ENCODE data around the gene ZBED4. TPM values are rescaled to one million over a fixed set of nuclear protein-coding genes. Genes with fewer than 3 reads are reported as not detected.
A peak's percentile ranks its signal among the peaks of the same experiment; 100 is the strongest.

The ZBED4 gene
- total RNA-seq, 2 experiments from 2014 or later, result 17.3 to 17.4 TPM

DNA sequence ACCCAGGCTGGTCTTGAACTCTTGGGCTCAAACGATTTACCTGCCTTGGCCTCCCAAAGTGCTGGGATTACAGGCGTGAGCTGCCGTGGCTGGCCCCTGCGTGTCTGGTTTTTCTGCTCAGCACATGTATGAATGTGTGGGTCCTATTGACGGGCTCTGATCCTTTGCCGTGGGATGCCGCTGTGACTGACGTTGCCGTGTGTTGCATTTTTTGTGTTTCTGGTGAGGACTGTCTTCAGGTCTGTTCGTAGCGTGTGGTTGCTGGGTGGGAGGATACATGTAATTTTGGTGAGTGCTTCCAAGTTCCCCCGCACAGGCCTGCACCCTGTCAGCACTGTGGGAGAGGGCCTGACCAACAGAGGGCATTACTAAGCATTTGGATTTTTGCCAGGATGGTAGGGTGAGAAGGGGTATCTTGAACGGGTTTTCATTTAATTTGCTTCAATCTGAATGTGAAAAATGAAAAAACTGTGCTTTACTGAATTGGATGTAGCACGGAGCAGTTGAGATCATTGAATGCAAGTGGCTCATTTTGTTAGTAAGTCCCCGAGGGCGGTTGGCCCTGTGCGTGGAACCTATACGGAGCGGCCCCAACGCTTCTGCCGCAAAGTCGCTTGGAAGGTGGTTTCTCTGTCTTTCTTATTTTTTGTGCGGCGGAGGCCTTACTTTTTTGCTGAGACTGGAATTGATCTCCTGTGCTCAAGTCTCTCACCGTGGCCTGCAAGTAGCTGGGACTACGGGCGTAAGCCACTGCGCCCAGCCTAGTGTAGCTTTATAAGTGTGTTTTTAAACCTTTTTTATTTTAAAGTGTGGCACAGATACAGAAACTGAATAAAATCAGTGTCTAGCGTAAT is 8.2 kb downstream of the ZBED4 start:
- no peak for ATAC-seq
- H3K27me3 Mint-ChIP-seq, result no peaks in the 10 kb centered on the region
- CTCF ChIA-PET, result no interaction called here
- peaks cover 12% of the 10 kb centered on the region for H3K9me3 Mint-ChIP-seq (ENCODE audit: low read depth)
- peaks cover 42% of the 10 kb centered on the region for H3K4me1 Mint-ChIP-seq
- H3K36me3 Mint-ChIP-seq (ENCODE audit: low read depth), result peaks cover 18% of the 10 kb centered on the region
- POLR2A ChIA-PET, result interaction anchor here (0.8 kb wide), 1 partner anchor 11 kb away, joined by 5 read pairs; no protein-coding TSS in a partner anchor
- H3K4me3 Mint-ChIP-seq, result no peak overlapping the region
- intact Hi-C loops (cut with DNase I, micrococcal nuclease), result no loop called here
- H3K27ac Mint-ChIP-seq, result no peak overlapping the region
- no peak for DNase-seq

GRCh38 chr22:49862496-49862776 is 8.8 kb downstream of the ZBED4 start:
- Mint-ChIP-seq H3K36me3 (ENCODE audit: low read depth) (peaks cover 24% of the 10 kb centered on the region), H3K27me3 (no peaks in the 10 kb centered on the region), H3K27ac (no peak overlapping the region), H3K4me3 (no peak overlapping the region), H3K4me1 (peaks cover 45% of the 10 kb centered on the region), H3K9me3 (ENCODE audit: low read depth) (peaks cover 17% of the 10 kb centered on the region)
- ChIA-PET POLR2A (interaction anchor here (0.8 kb wide), 1 partner anchor 11 kb away, joined by 5 read pairs; no protein-coding TSS in a partner anchor), CTCF (no interaction called here)
- ATAC-seq (no peak), DNase-seq (no peak)
- intact Hi-C loops (cut with DNase I, micrococcal nuclease), result no loop called here

DNA sequence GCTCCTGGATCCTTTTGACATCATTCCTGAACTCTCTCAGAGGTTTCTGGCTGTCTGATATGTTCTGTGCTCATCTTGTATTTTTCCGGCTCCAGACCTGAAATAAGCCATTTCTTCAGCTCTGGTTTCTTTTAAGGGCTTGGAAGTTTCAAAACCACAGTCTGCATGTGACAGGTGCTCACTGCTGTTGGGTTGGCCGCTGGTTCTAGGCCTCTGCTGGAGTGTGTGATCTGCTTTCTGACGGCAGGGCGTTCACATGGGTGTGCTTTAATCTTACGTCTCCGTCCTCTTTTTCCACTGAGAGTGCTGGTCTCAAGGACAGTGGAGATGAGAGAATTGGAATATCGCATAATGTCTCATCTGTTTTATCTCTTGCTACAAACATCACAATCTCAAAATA is 10.3 kb downstream of the ZBED4 start:
- ATAC-seq (no peak), DNase-seq (no peak)
- peaks cover 17% of the 10 kb centered on the region for H3K9me3 Mint-ChIP-seq (ENCODE audit: low read depth)
- H3K27me3 Mint-ChIP-seq, result no peaks in the 10 kb centered on the region
- ChIA-PET CTCF (no interaction called here), POLR2A (no interaction called here)
- H3K4me1 Mint-ChIP-seq, result peaks cover 48% of the 10 kb centered on the region
- H3K27ac Mint-ChIP-seq, result peak overlapping the region; percentile 1
- H3K4me3 Mint-ChIP-seq, result no peak overlapping the region
- H3K36me3 Mint-ChIP-seq (ENCODE audit: low read depth), result peaks cover 38% of the 10 kb centered on the region
- intact Hi-C loops (cut with DNase I, micrococcal nuclease), result no loop called here

- Mint-ChIP-seq H3K27me3 (no peaks in the 10 kb centered on the region), H3K4me3 (no peak overlapping the region), H3K9me3 (ENCODE audit: low read depth) (peaks cover 29% of the 10 kb centered on the region), H3K4me1 (peaks cover 56% of the 10 kb centered on the region), H3K36me3 (ENCODE audit: low read depth) (peaks cover 50% of the 10 kb centered on the region), H3K27ac (no peak overlapping the region)
- DNase-seq (no peak), ATAC-seq (no peak)
- CTCF ChIA-PET, result no interaction called here
- intact Hi-C loops (cut with DNase I, micrococcal nuclease), result loop anchor here (5.0 kb wide), 1 partner anchor 38 kb away; the partner anchor contains the start of gene BRD1 (in 2 of the 2)
- POLR2A ChIA-PET, result no interaction called here
Measured at GRCh38 chr22:49865156-49865555, 11.5 kb downstream of the ZBED4 start.

- H3K27me3 Mint-ChIP-seq, result no peaks in the 10 kb centered on the region
- no peak overlapping the region for H3K4me3 Mint-ChIP-seq
- peaks cover 30% of the 10 kb centered on the region for H3K9me3 Mint-ChIP-seq (ENCODE audit: low read depth)
- CTCF ChIA-PET, result no interaction called here
- peaks cover 59% of the 10 kb centered on the region for H3K4me1 Mint-ChIP-seq
- intact Hi-C loops (cut with DNase I, micrococcal nuclease), result loop anchor here (5.0 kb wide), 1 partner anchor 39 kb away; the partner anchor contains the start of gene BRD1 (in 2 of the 2)
- H3K36me3 Mint-ChIP-seq (ENCODE audit: low read depth), result peaks cover 55% of the 10 kb centered on the region
- no peak overlapping the region for H3K27ac Mint-ChIP-seq
- ATAC-seq (no peak), DNase-seq (no peak)
- POLR2A ChIA-PET, result no interaction called here
Measured at GRCh38 chr22:49866134-49866533, 12.5 kb downstream of the ZBED4 start.

DNA sequence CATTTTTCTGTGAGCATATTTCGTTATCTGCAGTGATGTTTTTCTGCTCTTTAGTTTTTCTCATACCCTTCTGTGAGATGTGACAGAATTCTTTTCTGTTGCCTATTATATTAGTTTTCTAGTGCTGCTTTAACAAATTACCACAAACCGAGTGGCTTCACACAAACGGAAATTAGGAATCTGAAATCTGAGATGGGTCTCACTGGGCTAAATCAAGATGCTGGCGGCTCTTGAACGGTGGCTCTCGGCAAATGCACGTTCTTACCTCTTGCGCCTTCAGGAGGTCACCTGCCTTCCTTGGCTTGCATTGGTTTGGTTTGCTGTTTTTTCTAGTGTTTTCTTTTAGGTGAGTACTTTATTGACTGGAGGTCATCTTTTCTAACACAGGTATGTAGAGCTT is 13.0 kb downstream of the ZBED4 start:
- DNase-seq, result no peak
- no peaks in the 10 kb centered on the region for H3K27me3 Mint-ChIP-seq
- intact Hi-C loops (cut with DNase I, micrococcal nuclease), result loop anchor here (5.0 kb wide), 1 partner anchor 39 kb away; the partner anchor contains the start of gene BRD1 (in 2 of the 2)
- H3K27ac Mint-ChIP-seq, result no peak overlapping the region
- no peak for ATAC-seq
- peaks cover 30% of the 10 kb centered on the region for H3K9me3 Mint-ChIP-seq (ENCODE audit: low read depth)
- ChIA-PET CTCF (no interaction called here), POLR2A (no interaction called here)
- H3K4me3 Mint-ChIP-seq, result no peak overlapping the region
- H3K4me1 Mint-ChIP-seq, result peaks cover 58% of the 10 kb centered on the region
- peaks cover 55% of the 10 kb centered on the region for H3K36me3 Mint-ChIP-seq (ENCODE audit: low read depth)

DNA sequence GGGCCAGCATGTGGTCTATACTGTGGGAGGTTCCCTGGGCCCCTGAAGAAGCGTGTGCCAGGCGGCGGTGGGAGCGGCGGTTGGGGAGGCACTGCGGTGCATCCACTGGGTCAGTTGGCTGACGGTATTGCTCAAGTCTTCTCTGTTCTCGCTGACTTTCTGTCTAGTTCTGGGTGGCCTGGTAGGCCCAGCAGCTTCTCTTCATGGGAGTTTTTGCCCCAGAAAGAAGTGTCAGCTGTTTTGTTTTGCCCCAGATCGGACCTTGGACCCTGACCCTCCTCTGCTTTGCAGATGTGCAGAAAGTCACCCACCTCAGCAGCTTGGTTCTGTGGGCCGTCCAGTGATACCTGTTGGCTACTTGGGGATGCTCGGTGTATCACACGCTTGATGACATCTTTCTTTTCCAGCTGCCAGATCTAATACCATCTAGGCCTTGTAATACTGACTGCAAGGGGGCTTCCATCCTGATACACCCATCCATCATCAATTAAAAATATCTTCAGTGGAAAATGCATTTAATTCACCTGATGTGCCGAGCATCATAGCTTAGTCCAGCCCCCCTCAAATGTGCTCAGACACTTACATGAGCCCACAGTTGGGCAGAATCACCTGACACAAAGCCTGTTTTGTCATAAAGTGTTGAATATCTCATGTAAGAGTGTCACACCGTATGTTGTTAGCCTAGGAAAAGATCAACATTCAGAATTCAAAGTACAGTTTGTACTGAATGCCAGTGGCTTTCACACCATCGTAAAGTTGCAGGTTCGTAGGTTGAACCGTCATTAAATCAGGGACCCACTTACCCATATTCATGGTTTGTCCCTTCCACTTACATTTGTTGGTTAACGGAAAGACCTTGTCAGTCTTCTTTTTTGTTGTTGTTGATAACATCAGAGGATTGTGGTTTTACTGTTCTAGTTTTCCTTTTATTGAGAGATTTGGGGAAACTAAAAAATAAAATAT is 13.9 kb downstream of the ZBED4 start:
- H3K4me3 Mint-ChIP-seq, result no peak overlapping the region
- DNase-seq, result no peak
- H3K27ac Mint-ChIP-seq, result peak overlapping the region; percentile 60
- no peaks in the 10 kb centered on the region for H3K27me3 Mint-ChIP-seq
- peak; percentile 37 for ATAC-seq
- peaks cover 54% of the 10 kb centered on the region for H3K36me3 Mint-ChIP-seq (ENCODE audit: low read depth)
- CTCF ChIA-PET, result interaction anchor here (1.4 to 1.9 kb wide), 2 partner anchors 8 to 10 kb away, joined by 4 to 5 read pairs; no protein-coding TSS in a partner anchor
- peaks cover 30% of the 10 kb centered on the region for H3K9me3 Mint-ChIP-seq (ENCODE audit: low read depth)
- intact Hi-C loops (cut with DNase I, micrococcal nuclease), result loop anchor here (5.0 kb wide), 1 partner anchor 40 kb away; the partner anchor contains the start of gene BRD1 (in 2 of the 2)
- peaks cover 54% of the 10 kb centered on the region for H3K4me1 Mint-ChIP-seq
- POLR2A ChIA-PET, result no interaction called here

- H3K36me3 Mint-ChIP-seq (ENCODE audit: low read depth), result peaks cover 59% of the 10 kb centered on the region
- ChIA-PET CTCF (interaction anchor here (1.9 kb wide), 1 partner anchor 12 kb away, joined by 5 read pairs; no protein-coding TSS in a partner anchor), POLR2A (no interaction called here)
- intact Hi-C loops (cut with DNase I, micrococcal nuclease), result loop anchor here (5.0 kb wide), 1 partner anchor 42 kb away; the partner anchor contains the start of gene BRD1 (in 2 of the 2)
- ATAC-seq (no peak), DNase-seq (no peak)
- peaks cover 30% of the 10 kb centered on the region for H3K9me3 Mint-ChIP-seq (ENCODE audit: low read depth)
- H3K27me3 Mint-ChIP-seq, result no peaks in the 10 kb centered on the region
- no peak overlapping the region for H3K27ac Mint-ChIP-seq
- no peak overlapping the region for H3K4me3 Mint-ChIP-seq
- peaks cover 49% of the 10 kb centered on the region for H3K4me1 Mint-ChIP-seq
Measured at GRCh38 chr22:49869086-49869830, 15.6 kb downstream of the ZBED4 start.

DNA sequence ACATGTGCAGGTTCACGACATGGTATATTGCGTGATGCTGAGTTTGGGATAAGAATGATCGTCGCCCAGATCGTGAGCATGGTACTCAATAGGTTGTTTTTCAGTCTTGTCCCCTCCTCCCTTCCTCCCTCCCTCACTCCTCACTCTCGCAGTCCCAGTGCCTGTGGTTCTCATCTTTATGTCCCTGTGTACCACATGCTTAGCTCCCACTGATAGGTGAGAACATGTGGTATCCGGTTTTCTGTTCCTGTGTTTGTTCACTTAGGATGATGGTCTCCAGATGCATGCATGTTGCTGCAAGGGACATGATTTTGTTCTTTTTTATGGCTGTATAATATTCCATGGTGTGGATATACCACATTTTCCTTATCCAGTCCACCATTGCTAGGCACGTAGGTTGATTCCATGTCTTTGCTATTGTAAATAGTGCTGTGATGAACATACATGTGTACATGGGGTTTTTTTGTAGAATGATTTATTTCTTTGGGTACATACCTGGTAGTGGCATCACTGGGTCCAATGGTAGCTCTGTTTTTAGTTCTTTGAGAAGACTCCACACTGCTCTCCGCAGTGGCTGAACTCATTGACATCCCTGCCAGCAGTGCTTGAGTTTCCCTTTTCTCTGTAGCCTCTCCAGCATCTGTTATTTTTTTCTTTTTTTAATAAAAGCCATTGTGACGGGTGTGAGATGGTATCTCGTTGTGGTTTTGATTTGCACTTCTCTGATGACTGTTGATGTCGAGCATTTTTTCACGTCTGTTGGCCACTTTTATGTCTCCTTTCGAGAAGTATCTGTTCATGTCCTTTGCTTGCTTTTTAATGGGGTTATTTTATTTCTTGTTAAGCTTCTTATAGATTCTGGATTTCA is 16.4 kb downstream of the ZBED4 start:
- intact Hi-C loops (cut with DNase I, micrococcal nuclease), result loop anchor here (5.0 kb wide), 1 partner anchor 43 kb away; the partner anchor contains the start of gene BRD1 (in 2 of the 2)
- H3K4me3 Mint-ChIP-seq, result peak overlapping the region; percentile 16
- CTCF ChIA-PET, result no interaction called here
- POLR2A ChIA-PET, result interaction anchor here (0.7 kb wide), 1 partner anchor 33 kb away, joined by 3 read pairs; no protein-coding TSS in a partner anchor
- H3K36me3 Mint-ChIP-seq (ENCODE audit: low read depth), result peaks cover 64% of the 10 kb centered on the region
- no peak for DNase-seq
- peak; percentile 65 for ATAC-seq
- no peaks in the 10 kb centered on the region for H3K27me3 Mint-ChIP-seq
- peaks cover 50% of the 10 kb centered on the region for H3K4me1 Mint-ChIP-seq
- peaks cover 30% of the 10 kb centered on the region for H3K9me3 Mint-ChIP-seq (ENCODE audit: low read depth)
- H3K27ac Mint-ChIP-seq, result peak overlapping the region; percentile 63

GRCh38 chr22:49871482-49871881 is 17.8 kb downstream of the ZBED4 start:
- ChIA-PET POLR2A (no interaction called here), CTCF (interaction anchor here (0.8 to 1.3 kb wide), 3 partner anchors 10 to 21 kb away, joined by 3 to 4 read pairs (median 3); no protein-coding TSS in a partner anchor)

More at GRCh38 chr22:49871482-49871881, 17.8 kb downstream of the ZBED4 start:
- Mint-ChIP-seq H3K27me3 (no peaks in the 10 kb centered on the region), H3K36me3 (ENCODE audit: low read depth) (peaks cover 54% of the 10 kb centered on the region), H3K27ac (no peak overlapping the region), H3K4me3 (no peak overlapping the region), H3K9me3 (ENCODE audit: low read depth) (peaks cover 22% of the 10 kb centered on the region), H3K4me1 (peaks cover 50% of the 10 kb centered on the region)
- intact Hi-C loops (cut with DNase I, micrococcal nuclease), result no loop called here
- ATAC-seq (no peak), DNase-seq (no peak)
